GM23248 (cell line): Measurements from ENCODE around the gene CCDC180. TPM values are rescaled to one million over a fixed set of nuclear protein-coding genes. Genes with fewer than 3 reads are reported as not detected.

Experiments
- DNase-seq: peaks from one replicate; pipeline ENCODE4 v3.0.0-alpha.2; 2015
- H2AFZ ChIP-seq: fragments of 200-600 bp; sonication (generic); 2 replicates; pipeline ENCODE4 v1.6.1; 2016; ENCODE audit warnings: antibody characterized with exemption
- H3F3A ChIP-seq: fragments of 200-600 bp; sonication (generic); 2 replicates; pipeline ENCODE4 v1.6.1; 2016; ENCODE audit warnings: mild to moderate bottlenecking, antibody characterized with exemption, mixed run types; ENCODE audit not compliant: insufficient read depth
- H3K27ac ChIP-seq: fragments of 200-600 bp; sonication (generic); 2 replicates; pipeline ENCODE4 v1.5.1; 2016; ENCODE audit warnings: mild to moderate bottlenecking
- H3K27me3 ChIP-seq: fragments of 200-600 bp; sonication (generic); replicated peaks from 2 replicates; pipeline ENCODE4 v1.6.1; 2016; ENCODE audit warnings: mild to moderate bottlenecking; ENCODE audit not compliant: insufficient read depth
- H3K36me3 ChIP-seq: fragments of 200-600 bp; sonication (generic); 2 replicates; pipeline ENCODE4 v1.6.1; 2016; ENCODE audit warnings: low read depth, mild to moderate bottlenecking
- H3K4me1 ChIP-seq: fragments of 200-600 bp; sonication (generic); 2 replicates; pipeline ENCODE4 v1.6.1; 2016; ENCODE audit warnings: mild to moderate bottlenecking; ENCODE audit not compliant: insufficient read depth
- H3K4me2 ChIP-seq: fragments of 200-600 bp; sonication (generic); one replicate; pipeline ENCODE4 v1.6.1; 2016; ENCODE audit warnings: mild to moderate bottlenecking; ENCODE audit not compliant: unreplicated experiment
- H3K4me3 ChIP-seq: fragments of 200-600 bp; sonication (generic); 2 replicates; pipeline ENCODE4 v1.5.1; 2016; ENCODE audit warnings: mild to moderate bottlenecking
- H3K79me2 ChIP-seq: fragments of 200-600 bp; sonication (generic); 2 replicates; pipeline ENCODE4 v1.6.1; 2016; ENCODE audit warnings: mild to moderate bottlenecking; ENCODE audit not compliant: insufficient read depth
- H3K9ac ChIP-seq: fragments of 200-600 bp; sonication (generic); 2 replicates; pipeline ENCODE4 v1.6.1; 2016; ENCODE audit warnings: mild to moderate bottlenecking
- H3K9me2 ChIP-seq: fragments of 200-600 bp; sonication (generic); 2 replicates; pipeline ENCODE4 v1.6.1; 2016; ENCODE audit warnings: mixed run types, mild to moderate bottlenecking, moderate library complexity; ENCODE audit not compliant: insufficient read depth
- H3K9me3 ChIP-seq: fragments of 200-600 bp; sonication (generic); one replicate; pipeline ENCODE4 v1.6.1; 2017; ENCODE audit warnings: low read depth
- H4K20me1 ChIP-seq: fragments of 200-600 bp; sonication (generic); 2 replicates; pipeline ENCODE4 v1.6.0; 2016; ENCODE audit not compliant: insufficient read depth
- EZH2 ChIP-seq: fragments of 200-600 bp; sonication (generic); IDR thresholded peaks from 2 replicates; pipeline ENCODE4 v1.6.1; 2018; ENCODE audit warnings: antibody characterized with exemption, mild to moderate bottlenecking; ENCODE audit not compliant: insufficient read depth, poor library complexity, severe bottlenecking
- EZH2phosphoT487 ChIP-seq: fragments of 200-600 bp; sonication (generic); IDR thresholded peaks from 2 replicates; pipeline ENCODE4 v1.6.1; 2018; ENCODE audit warnings: antibody characterized with exemption, moderate library complexity, mild to moderate bottlenecking, low read depth; ENCODE audit not compliant: insufficient read depth
- WGBS, 2 experiments: methylation state at CpG; one replicate each; pipeline ENCODE4 v1.1.6; 2015 to 2017; ENCODE audit warnings: low lambda C conversion rate in 2 of 2, low coverage in 1 of 2; ENCODE audit errors: missing lambda C conversion rate in 2 of 2; 5-methylcytosine and 5-hydroxymethylcytosine counted together
- in situ Hi-C: fragments of 300-500 bp; cut with MboI; formaldehyde crosslinking; loops from 2 replicates; pipeline ENCODE4 v1.15.0; 2020
- polyA plus RNA-seq: library from polyadenylated mRNA; unstranded; fragments of >200 nt; fragmentation: Nextera tagmentation; extraction: Ambion mirVana; gene quantifications from 2 replicates; pipeline ENCODE4 v1.2.1, GENCODE V29; 2016
- small RNA-seq: library from RNA; depleted of rRNA; stranded (forward); fragments of <200 nt; gene quantifications from one replicate; pipeline ENCODE3, GENCODE V24; 2014; ENCODE audit warnings: low read depth, low replicate concordance
- total RNA-seq: library from RNA; depleted of rRNA; stranded (reverse); fragments of >200 nt; shearing (Covaris generic); gene quantifications from 2 replicates; pipeline ENCODE4 v1.2.3, GENCODE V29; 2014; rRNA removed

CCDC180 gene
- total and polyA plus RNA-seq, 2 experiments from 2014 or later: 0.11 to 0.29 TPM

DNA sequence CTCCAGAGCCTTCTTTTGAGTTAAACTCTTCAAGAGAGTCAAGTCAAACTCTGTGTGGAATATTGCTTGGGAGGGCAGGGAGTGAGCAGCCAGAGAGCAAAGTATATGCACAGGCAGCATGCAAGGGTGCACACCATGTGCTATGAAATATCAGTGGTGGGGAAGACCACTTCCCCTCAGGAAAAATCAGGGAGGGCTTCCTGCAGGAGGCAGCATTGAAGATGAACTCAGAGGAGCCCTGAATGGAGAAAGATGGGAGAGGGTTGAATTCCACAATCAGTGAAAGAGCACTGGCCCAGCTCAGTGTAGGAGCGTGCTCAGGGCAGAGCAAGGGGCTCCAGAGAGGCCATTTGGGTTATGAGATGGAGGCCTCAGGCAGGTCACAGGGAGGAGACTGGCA is 41.9 kb downstream of the CCDC180 start:
- WGBS, 2 experiments: 41 to 44% methylated on average over 1 of the region's 1 CpG
- Histone ChIP-seq H2AFZ (no peak overlapping the region), H3F3A (no peaks in the 10 kb centered on the region), H3K4me2 (no peak overlapping the region), H3K27me3 (no peaks in the 10 kb centered on the region), H3K27ac (no peak overlapping the region), H4K20me1 (no peaks in the 10 kb centered on the region), H3K79me2 (no peaks in the 10 kb centered on the region), H3K9me2 (no peaks in the 10 kb centered on the region), H3K4me1 (no peaks in the 10 kb centered on the region), H3K9me3 (no peaks in the 10 kb centered on the region), H3K4me3 (no peak overlapping the region), H3K9ac (no peak overlapping the region), H3K36me3 (no peaks in the 10 kb centered on the region)
- DNase-seq: no peak
- no peak for TF ChIP-seq EZH2
- TF ChIP-seq EZH2phosphoT487: no peak
- in situ Hi-C loops: no loop called here

DNA sequence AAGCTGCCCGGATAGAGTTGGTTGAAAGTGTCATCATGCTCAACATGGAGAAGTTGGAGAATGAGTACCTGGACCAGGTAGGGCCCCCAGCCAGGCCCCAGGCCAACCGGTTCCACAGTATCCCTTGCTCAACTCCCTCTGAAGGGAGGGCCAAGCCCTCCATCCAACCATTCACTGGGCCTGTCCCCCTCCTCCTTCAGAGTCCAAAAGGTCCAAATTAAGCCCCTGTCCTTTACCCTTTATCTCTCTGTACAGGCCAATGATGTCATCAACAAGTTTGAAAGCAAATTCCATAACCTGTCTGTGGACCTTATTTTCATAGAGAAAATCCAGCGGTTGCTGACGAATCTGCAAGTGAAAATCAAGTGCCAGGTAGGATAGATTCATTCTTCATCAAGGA is 47.2 kb downstream of the CCDC180 start:
- TF ChIP-seq EZH2: no peak
- no peak for TF ChIP-seq EZH2phosphoT487
- H3K79me2 ChIP-seq: no peaks in the 10 kb centered on the region
- 75% methylated on average over 4 of the region's 4 CpGs for WGBS, 2 experiments
- no peak for DNase-seq
- H3K27me3 ChIP-seq: no peaks in the 10 kb centered on the region
- H4K20me1 ChIP-seq: no peaks in the 10 kb centered on the region
- H2AFZ ChIP-seq: no peak overlapping the region
- no peak overlapping the region for H3K4me3 ChIP-seq
- no peak overlapping the region for H3K27ac ChIP-seq
- H3K9ac ChIP-seq: no peak overlapping the region
- no peaks in the 10 kb centered on the region for H3K9me3 ChIP-seq
- H3K36me3 ChIP-seq: no peaks in the 10 kb centered on the region
- H3F3A ChIP-seq: no peaks in the 10 kb centered on the region
- no peaks in the 10 kb centered on the region for H3K4me1 ChIP-seq
- H3K4me2 ChIP-seq: no peak overlapping the region
- in situ Hi-C loops: no loop called here
- no peaks in the 10 kb centered on the region for H3K9me2 ChIP-seq

DNA sequence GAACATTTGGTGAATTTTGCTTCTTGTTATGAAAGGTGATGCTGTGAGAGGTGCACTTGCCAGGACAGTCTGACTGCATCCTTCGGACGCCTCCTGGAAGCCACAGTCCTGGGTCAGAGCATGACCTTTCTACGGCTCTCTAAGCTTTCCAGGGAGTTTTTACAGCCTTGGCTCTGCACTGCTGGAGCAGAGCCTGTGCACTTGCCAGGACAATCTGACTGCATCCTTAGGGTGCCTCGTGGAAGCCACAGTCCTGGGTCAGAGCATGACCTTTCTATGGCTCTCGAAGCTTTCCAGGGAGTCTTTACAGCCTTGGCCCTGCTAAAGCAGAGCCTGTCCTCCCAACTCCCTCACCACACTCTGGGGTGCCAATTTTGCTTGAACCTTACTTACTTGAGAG is 49.6 kb downstream of the CCDC180 start:
- no peaks in the 10 kb centered on the region for H4K20me1 ChIP-seq
- H3K4me1 ChIP-seq: no peaks in the 10 kb centered on the region
- H3K36me3 ChIP-seq: no peaks in the 10 kb centered on the region
- no peaks in the 10 kb centered on the region for H3F3A ChIP-seq
- in situ Hi-C loops: no loop called here
- no peaks in the 10 kb centered on the region for H3K27me3 ChIP-seq
- H3K27ac ChIP-seq: no peak overlapping the region
- WGBS, 2 experiments: 43 to 45% methylated on average over 5 of the region's 5 CpGs
- no peak overlapping the region for H2AFZ ChIP-seq
- H3K79me2 ChIP-seq: no peaks in the 10 kb centered on the region
- DNase-seq: no peak
- no peaks in the 10 kb centered on the region for H3K9me2 ChIP-seq
- H3K9ac ChIP-seq: no peak overlapping the region
- no peak overlapping the region for H3K4me3 ChIP-seq
- no peak overlapping the region for H3K4me2 ChIP-seq
- no peaks in the 10 kb centered on the region for H3K9me3 ChIP-seq
- TF ChIP-seq EZH2phosphoT487 (no peak), EZH2 (no peak)

Small RNAs within 50 kb of the gene (small RNA-seq; reads per million reads assigned to genes)
- gene AL512590.2: not detected
- not detected for gene CCDC180

Other genes with a start within 250 kb of the CCDC180 start
- 6.6 and 8.9 TPM in 2 replicates for gene TDRD7, start 104.4 kb downstream of the CCDC180 start, total RNA-seq
- 4.9 and 5.0 TPM in 2 replicates for gene TDRD7, start 104.4 kb downstream of the CCDC180 start, polyA plus RNA-seq
- 1.3 TPM in 1 of 2 replicates, not detected in the other for gene TMOD1, start 194.0 kb downstream of the CCDC180 start, total RNA-seq
- 0.34 and 0.43 TPM in 2 replicates for gene TMOD1, start 194.0 kb downstream of the CCDC180 start, polyA plus RNA-seq